GM21528 (cell line): ENCODE data around the gene KREMEN1.

Experiments used
- ATAC-seq: cut with Tn5 transposase; IDR thresholded peaks from one replicate; pipeline ENCODE4 v1.9.1; 2021; ENCODE audit warnings: mild to moderate bottlenecking, moderate library complexity; ENCODE audit not compliant: unreplicated experiment, low FRiP score

The KREMEN1 gene

GRCh38 chr22:29215012-29215860, 142.4 kb downstream of the KREMEN1 start:
- no peak for ATAC-seq

GRCh38 chr22:29216011-29216872, 143.4 kb downstream of the KREMEN1 start:
- no peak for ATAC-seq

GRCh38 chr22:29216873-29217666, 144.2 kb downstream of the KREMEN1 start:
- no peak for ATAC-seq
